Mesenchymal stem cell (in vitro differentiated cells and primary cell): ENCODE data around the gene ZNF350.

Source experiments
- DNase-seq: peaks from one replicate; pipeline ENCODE4 v3.0.0-alpha.2; 2013
- H2AFZ ChIP-seq: one replicate; pipeline ENCODE4 v1.6.1; 2013; ENCODE audit warnings: low read depth, mild to moderate bottlenecking, control low read depth, inconsistent platforms, low read length, moderate library complexity
- H2AK5ac ChIP-seq: 2 replicates; pipeline ENCODE4 v1.6.1; 2013; ENCODE audit warnings: low read length, moderate library complexity, mild to moderate bottlenecking, inconsistent platforms; ENCODE audit not compliant: severe bottlenecking
- H2BK120ac ChIP-seq: one replicate; pipeline ENCODE4 v1.6.1; 2013; ENCODE audit warnings: low read depth, mild to moderate bottlenecking, inconsistent platforms, low read length, moderate library complexity
- H2BK12ac ChIP-seq, 2 experiments: one replicate each; pipeline ENCODE4 v1.6.1; 2013; ENCODE audit warnings: inconsistent platforms in 2 of 2, low read length in 2 of 2, mild to moderate bottlenecking in 2 of 2, moderate library complexity in 2 of 2, control low read depth in 1 of 2
- H2BK15ac ChIP-seq: one replicate; pipeline ENCODE4 v1.6.1; 2013; ENCODE audit warnings: mild to moderate bottlenecking, low read depth, inconsistent platforms; ENCODE audit not compliant: poor library complexity, severe bottlenecking
- H2BK5ac ChIP-seq: 2 replicates; pipeline ENCODE4 v1.6.1; 2013; ENCODE audit warnings: low read depth, mild to moderate bottlenecking, low read length, control low read depth, inconsistent platforms; ENCODE audit not compliant: poor library complexity, severe bottlenecking
- H3K14ac ChIP-seq, 2 experiments: one replicate each; pipeline ENCODE4 v1.6.1; 2013; ENCODE audit warnings: inconsistent platforms in 2 of 2, low read length in 2 of 2, control low read depth in 1 of 2, mild to moderate bottlenecking in 1 of 2, moderate library complexity in 1 of 2
- H3K18ac ChIP-seq, 2 experiments: one replicate each; pipeline ENCODE4 v1.6.1; 2013; ENCODE audit warnings: inconsistent platforms in 2 of 2, low read length in 2 of 2, control low read depth in 1 of 2, low read depth in 1 of 2, mild to moderate bottlenecking in 1 of 2
- H3K23ac ChIP-seq, 2 experiments: one replicate each; pipeline ENCODE4 v1.6.1; 2013; ENCODE audit warnings: inconsistent platforms in 2 of 2, low read length in 2 of 2, mild to moderate bottlenecking in 2 of 2, moderate library complexity in 2 of 2, control low read depth in 1 of 2
- H3K27ac ChIP-seq: 2 replicates; pipeline ENCODE4 v1.5.1; 2013; ENCODE audit warnings: mild to moderate bottlenecking, moderate library complexity, low read length, control low read depth, inconsistent platforms; ENCODE audit not compliant: poor library complexity, severe bottlenecking
- H3K27me3 ChIP-seq, 2 experiments: 2 replicates each; pipeline versions ENCODE4 v1.6.1 to v1.7.0; 2013; ENCODE audit warnings: low read length in 2 of 2, mild to moderate bottlenecking in 2 of 2, moderate library complexity in 2 of 2, control low read depth in 1 of 2, inconsistent platforms in 1 of 2; ENCODE audit not compliant: control insufficient read depth in 1 of 2, insufficient read depth in 1 of 2
- H3K36me3 ChIP-seq, 2 experiments: 2 replicates each; pipeline versions ENCODE4 v1.6.1 to v1.7.0; 2013; ENCODE audit warnings: low read length in 2 of 2, control low read depth in 1 of 2, inconsistent platforms in 1 of 2, low read depth in 1 of 2, mild to moderate bottlenecking in 1 of 2; ENCODE audit not compliant: insufficient read depth in 2 of 2, control insufficient read depth in 1 of 2
- H3K4ac ChIP-seq, 2 experiments: one replicate each; pipeline ENCODE4 v1.6.1; 2013; ENCODE audit warnings: inconsistent platforms in 2 of 2, low read length in 2 of 2, mild to moderate bottlenecking in 2 of 2, moderate library complexity in 2 of 2, control low read depth in 1 of 2, low read depth in 1 of 2
- H3K4me1 ChIP-seq: 2 replicates; pipeline ENCODE4 v1.6.1; 2013; ENCODE audit warnings: low read depth, low read length, control low read depth; ENCODE audit not compliant: control insufficient read depth, insufficient read depth
- H3K4me2 ChIP-seq: 2 replicates; pipeline ENCODE4 v1.6.1; 2013; ENCODE audit warnings: low read length, mild to moderate bottlenecking, inconsistent platforms; ENCODE audit not compliant: poor library complexity, severe bottlenecking
- H3K4me3 ChIP-seq, 2 experiments: 2 replicates each; pipeline versions ENCODE4 v1.5.1 to v1.7.0; 2013; ENCODE audit warnings: low read length in 2 of 2, mild to moderate bottlenecking in 2 of 2, control low read depth in 1 of 2, low read depth in 1 of 2; ENCODE audit not compliant: insufficient read depth in 1 of 2
- H3K79me1 ChIP-seq: replicated peaks from 2 replicates; pipeline ENCODE4 v1.6.1; 2013; ENCODE audit warnings: mild to moderate bottlenecking, control low read depth, low read length, inconsistent platforms; ENCODE audit not compliant: poor library complexity, severe bottlenecking
- H3K9ac ChIP-seq: 2 replicates; pipeline ENCODE4 v1.7.0; 2013; ENCODE audit warnings: mild to moderate bottlenecking, low read length, moderate library complexity
- H3K9me3 ChIP-seq: 2 replicates; pipeline ENCODE4 v1.7.0; 2013; ENCODE audit warnings: mild to moderate bottlenecking, low read length; ENCODE audit not compliant: control insufficient read depth
- H4K8ac ChIP-seq: one replicate; pipeline ENCODE4 v1.6.1; 2013; ENCODE audit warnings: inconsistent platforms, mild to moderate bottlenecking, low read length, moderate library complexity
- H4K91ac ChIP-seq: one replicate; pipeline ENCODE4 v1.6.1; 2013; ENCODE audit warnings: mild to moderate bottlenecking, low read length, inconsistent platforms
- WGBS: methylation state at CpG from one replicate; pipeline ENCODE4 v1.1.7; 2013; ENCODE audit warnings: mixed read lengths; 5-methylcytosine and 5-hydroxymethylcytosine counted together

Gene ZNF350

DNA sequence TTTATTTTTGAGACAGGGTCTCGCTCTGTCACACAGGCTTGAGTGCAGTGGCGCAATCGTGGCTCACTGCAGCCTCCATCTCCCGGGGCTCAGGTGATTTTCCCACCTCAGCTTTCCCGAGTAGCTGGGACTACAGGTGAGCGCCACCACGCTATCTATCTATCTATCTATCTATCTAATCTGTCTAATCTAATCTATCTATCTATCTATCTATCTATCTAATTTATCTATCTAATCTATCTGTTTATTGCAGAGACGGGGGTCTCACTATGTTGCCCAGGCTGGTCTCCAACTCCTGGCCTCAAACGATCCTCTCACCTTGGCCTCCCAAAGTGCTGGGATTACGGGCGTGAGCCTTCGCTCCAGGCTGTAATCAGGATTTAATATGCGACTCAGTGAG, 58.8 kb downstream of the ZNF350 start:
- peak overlapping the region; percentile 71 for H3K4me2 ChIP-seq
- H2BK12ac ChIP-seq: no peak overlapping the region
- no peak overlapping the region for H2BK5ac ChIP-seq
- H3K27ac ChIP-seq: no peak overlapping the region
- peak overlapping the region; percentile 89 to 90 for H3K4me3 ChIP-seq
- peaks cover 4% of the 10 kb centered on the region for H3K4me1 ChIP-seq
- no peak overlapping the region for H3K18ac ChIP-seq
- H3K23ac ChIP-seq: no peak overlapping the region
- no peak overlapping the region for H4K91ac ChIP-seq
- H2BK15ac ChIP-seq: no peak overlapping the region
- peaks cover 18 to 28% of the 10 kb centered on the region in 2 experiments for H3K36me3 ChIP-seq
- H2AK5ac ChIP-seq: no peak overlapping the region
- no peak overlapping the region for H3K4ac ChIP-seq
- H2BK120ac ChIP-seq: no peak overlapping the region
- H3K27me3 ChIP-seq: no peaks in the 10 kb centered on the region
- WGBS: 44% methylated on average over 13 of the region's 13 CpGs
- no peak overlapping the region for H2AFZ ChIP-seq
- DNase-seq: no peak
- no peak overlapping the region for H3K14ac ChIP-seq
- H3K9ac ChIP-seq: peak overlapping the region; percentile 94
- no peak overlapping the region for H4K8ac ChIP-seq
- H3K9me3 ChIP-seq: peaks cover 36% of the 10 kb centered on the region
- peaks cover 15% of the 10 kb centered on the region for H3K79me1 ChIP-seq

DNA sequence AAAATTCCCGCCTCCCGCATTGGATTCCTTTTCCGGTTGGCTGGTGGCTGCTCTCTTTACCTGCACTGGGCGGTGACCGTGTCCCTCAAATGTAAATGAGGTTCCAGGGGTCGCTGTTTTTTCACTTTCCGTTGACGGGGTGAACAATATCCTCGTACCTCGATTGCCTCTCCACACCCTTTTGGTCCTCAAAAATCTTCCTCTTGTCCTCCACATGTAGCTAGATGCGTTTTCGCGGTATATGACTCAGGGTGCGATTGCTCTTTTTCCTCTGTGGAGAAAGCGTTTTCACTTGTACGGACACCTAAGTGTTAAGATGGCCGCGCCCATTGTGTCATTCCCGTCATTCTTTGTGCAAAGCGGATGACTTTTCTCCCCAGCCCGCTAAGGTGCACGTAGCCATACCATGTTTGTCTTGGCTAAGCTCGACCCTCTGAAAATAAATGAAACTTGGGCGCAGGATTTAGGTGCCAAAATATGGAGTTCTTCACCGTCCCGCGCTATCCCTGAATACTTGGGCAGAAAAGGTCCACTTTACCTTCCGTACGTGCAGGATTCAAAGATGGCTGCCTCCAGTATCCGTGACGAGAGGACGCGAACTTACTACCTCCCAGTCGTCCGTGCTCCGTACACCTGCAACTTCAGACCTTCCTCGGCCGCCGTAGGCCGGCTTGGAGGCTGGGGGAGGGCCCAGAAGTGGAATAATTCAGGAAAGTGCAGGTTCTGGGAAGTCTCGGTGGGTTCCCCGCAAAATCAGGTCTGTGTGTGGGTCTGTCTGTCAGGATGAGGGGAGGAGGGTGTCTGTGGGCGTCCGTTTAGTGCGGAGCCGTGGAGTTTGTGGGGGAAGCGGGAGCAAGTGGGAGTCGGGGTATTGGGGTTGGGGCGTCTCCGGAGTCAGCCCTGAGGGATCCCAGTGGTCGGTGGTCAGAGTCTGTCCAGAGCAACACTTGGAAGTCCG, 59.6 kb downstream of the ZNF350 start, which contains the start of gene ZNF613:
TSS of gene ZNF613 (plus strand) at position 689 of the 958 bp plus-strand sequence. CDS start 8,749 bp downstream, outside the sequence.
- Histone ChIP-seq H2AFZ (peak within 1 kb of the TSS; percentile 86), H3K27me3 (no peaks in the 10 kb centered on the region), H3K18ac (peak within 1 kb of the TSS; percentile 85 to 95), H2AK5ac (no peak within 1 kb of the TSS), H3K4ac (peak within 1 kb of the TSS in 1 of 2 experiments; percentile 89), H2BK120ac (no peak within 1 kb of the TSS), H3K36me3 (peaks cover 10 to 24% of the 10 kb centered on the region in 2 experiments), H4K8ac (peak within 1 kb of the TSS; percentile 78), H3K79me1 (peaks cover 9% of the 10 kb centered on the region), H4K91ac (no peak within 1 kb of the TSS), H2BK5ac (peak within 1 kb of the TSS; percentile 90), H3K4me1 (peaks cover 4% of the 10 kb centered on the region), H2BK15ac (no peak within 1 kb of the TSS), H3K4me2 (peak within 1 kb of the TSS; percentile 71), H3K23ac (peak within 1 kb of the TSS in 1 of 2 experiments; percentile 64), H3K4me3 (peak within 1 kb of the TSS; percentile 89 to 90), H3K9ac (peak within 1 kb of the TSS; percentile 94), H3K9me3 (peaks cover 37% of the 10 kb centered on the region), H2BK12ac (no peak within 1 kb of the TSS), H3K14ac (peak within 1 kb of the TSS in 1 of 2 experiments; percentile 87), H3K27ac (peak within 1 kb of the TSS; percentile 79)
- peak; percentile 91 for DNase-seq
- WGBS: under 1% methylated on average over 46 of the region's 52 CpGs

DNA sequence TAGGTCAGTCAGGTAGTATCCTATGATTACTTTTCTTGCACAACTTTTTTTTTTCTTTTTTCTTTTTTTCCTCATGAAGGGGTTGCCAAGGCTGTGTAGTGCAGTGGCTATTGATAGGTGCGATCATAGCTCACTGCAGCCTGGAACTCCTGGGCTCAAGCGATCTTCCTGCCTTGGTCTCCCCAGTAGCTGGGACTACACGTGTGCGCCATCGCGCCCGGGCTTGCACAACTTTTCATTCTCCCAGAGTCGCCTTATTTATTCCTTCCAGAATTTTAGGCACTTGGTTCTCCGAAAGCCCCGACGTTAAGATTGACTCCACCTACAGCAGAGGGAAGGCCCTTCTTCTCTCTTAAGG, 60.2 kb downstream of the ZNF350 start:
- Histone ChIP-seq H3K4me1 (peaks cover 4% of the 10 kb centered on the region), H2BK5ac (no peak overlapping the region), H2BK12ac (no peak overlapping the region), H3K27ac (peak overlapping the region; percentile 44), H2AFZ (peak overlapping the region; percentile 66), H3K36me3 (peaks cover 4 to 17% of the 10 kb centered on the region in 2 experiments), H3K9me3 (peaks cover 37% of the 10 kb centered on the region), H3K18ac (no peak overlapping the region), H3K4me3 (peak overlapping the region; percentile 47 to 90), H3K23ac (no peak overlapping the region), H2AK5ac (no peak overlapping the region), H4K91ac (no peak overlapping the region), H3K27me3 (no peaks in the 10 kb centered on the region), H2BK15ac (no peak overlapping the region), H4K8ac (peak overlapping the region; percentile 78), H2BK120ac (no peak overlapping the region), H3K4ac (no peak overlapping the region), H3K79me1 (peaks cover 6% of the 10 kb centered on the region), H3K4me2 (peak overlapping the region; percentile 70), H3K14ac (no peak overlapping the region), H3K9ac (peak overlapping the region; percentile 94)
- DNase-seq: no peak
- 31% methylated on average over 11 of the region's 11 CpGs for WGBS

DNA sequence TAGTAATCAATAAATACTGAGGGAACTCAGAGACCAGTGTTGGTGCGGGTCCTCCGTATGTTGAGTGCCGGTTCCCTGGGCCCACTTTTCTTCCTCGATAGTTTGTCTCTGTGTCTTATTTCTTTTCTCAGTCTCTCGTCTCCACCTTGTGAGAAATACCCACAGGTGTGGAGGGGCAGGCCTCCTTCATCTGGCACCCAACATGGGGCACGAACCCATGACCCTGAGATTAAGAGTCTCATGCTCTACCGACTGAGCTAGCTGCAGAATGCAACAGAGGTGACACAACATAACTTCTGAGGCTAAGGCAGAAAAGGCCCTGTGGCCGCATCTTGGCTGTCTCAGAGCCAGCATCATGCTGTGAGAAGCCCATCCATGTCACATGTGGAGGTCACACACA, 64.7 kb downstream of the ZNF350 start:
- Histone ChIP-seq H3K27ac (no peak overlapping the region), H2BK120ac (no peak overlapping the region), H2BK5ac (no peak overlapping the region), H3K14ac (no peak overlapping the region), H3K23ac (no peak overlapping the region), H4K91ac (no peak overlapping the region), H3K4me2 (no peak overlapping the region), H3K4ac (no peak overlapping the region), H3K4me3 (peak overlapping the region in 1 of 2 experiments; percentile 44), H3K4me1 (no peaks in the 10 kb centered on the region), H3K18ac (no peak overlapping the region), H3K9me3 (peaks cover 69% of the 10 kb centered on the region), H3K9ac (no peak overlapping the region), H3K36me3 (no peaks in the 10 kb centered on the region), H4K8ac (no peak overlapping the region), H2AK5ac (no peak overlapping the region), H2BK15ac (no peak overlapping the region), H2BK12ac (no peak overlapping the region), H2AFZ (no peak overlapping the region), H3K27me3 (no peaks in the 10 kb centered on the region), H3K79me1 (no peaks in the 10 kb centered on the region)
- 81% methylated on average over 8 of the region's 8 CpGs for WGBS
- DNase-seq: peak; percentile 20
